HG03045 (cell line): ENCODE data around the gene AP2A1.

Experiments used
- ATAC-seq: cut with Tn5 transposase; IDR thresholded peaks from one replicate; pipeline ENCODE4 v1.9.1; 2021; ENCODE audit warnings: mild to moderate bottlenecking, moderate library complexity; ENCODE audit not compliant: unreplicated experiment

The AP2A1 gene

GRCh38 chr19:49852631-49853126 is 85.9 kb downstream of the AP2A1 start:
- no peak for ATAC-seq

- ATAC-seq = no peak
Measured at GRCh38 chr19:49853852-49854377, 87.1 kb downstream of the AP2A1 start.

- no peak for ATAC-seq
Measured at GRCh38 chr19:49854378-49855263, 87.8 kb downstream of the AP2A1 start.

DNA sequence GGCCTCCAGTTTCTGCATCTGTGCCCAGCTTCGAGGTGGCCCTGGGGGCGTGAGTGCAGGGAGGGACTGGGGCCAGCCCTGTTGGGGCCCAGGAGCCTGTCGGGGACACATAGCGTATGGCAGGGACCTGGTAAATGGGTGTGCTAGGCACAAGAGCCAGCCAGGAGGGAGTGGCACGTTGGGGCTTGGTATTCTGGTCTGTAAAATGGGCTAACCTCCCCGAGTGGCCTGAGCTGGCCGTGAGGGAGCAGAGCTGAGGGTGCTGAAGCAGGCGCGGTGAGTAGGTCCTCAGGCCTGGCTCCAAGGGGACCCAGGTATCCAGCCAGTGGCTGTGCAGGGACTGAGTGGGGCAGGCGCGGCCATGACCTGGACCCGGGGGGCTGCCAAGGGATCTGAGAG is 88.5 kb downstream of the AP2A1 start:
- ATAC-seq = no peak

DNA sequence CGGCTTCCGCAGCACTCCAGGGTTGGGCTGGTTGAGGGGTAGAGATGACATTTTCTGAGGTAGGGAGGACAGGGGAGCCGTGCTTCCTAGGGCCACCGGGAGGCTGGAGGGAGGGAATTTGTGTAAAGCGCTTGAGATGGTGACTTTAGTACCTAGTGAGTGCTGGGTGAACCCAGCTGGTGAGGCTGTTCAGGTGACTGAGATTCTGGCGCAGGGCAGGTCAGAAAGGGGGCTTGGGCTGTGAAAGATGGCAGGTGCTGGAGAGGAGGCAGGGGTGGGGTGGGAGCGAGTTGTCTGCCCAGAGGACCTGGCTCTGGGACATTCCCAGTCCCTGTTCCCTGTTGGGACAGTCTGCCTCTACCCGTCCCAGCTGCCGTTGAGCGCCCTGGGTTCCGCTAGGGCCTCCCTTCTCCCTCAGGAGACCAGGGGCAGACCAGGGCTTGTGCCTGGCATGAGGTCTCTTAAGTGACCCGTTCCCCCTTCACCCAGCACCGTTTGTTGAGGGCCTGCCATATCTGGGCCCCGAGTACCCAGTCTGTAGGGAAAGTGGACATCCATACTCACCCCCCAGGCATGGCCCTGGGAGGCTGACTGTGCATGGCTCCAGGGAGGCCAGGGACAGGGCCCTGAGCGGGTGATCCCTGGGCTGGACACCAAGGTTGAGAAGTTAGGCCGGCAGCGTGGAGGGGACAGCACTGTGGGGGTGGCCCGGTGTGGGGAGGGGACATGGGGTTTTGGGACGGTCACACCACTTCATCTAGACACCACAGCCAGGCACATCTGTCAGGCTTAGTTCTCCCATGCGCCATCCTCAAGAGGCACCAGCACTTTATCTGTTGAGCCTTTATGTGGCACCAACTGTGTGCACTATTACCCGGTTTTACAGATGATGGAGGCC is 89.1 kb downstream of the AP2A1 start:
- no peak for ATAC-seq

GRCh38 chr19:49856574-49857021 is 89.8 kb downstream of the AP2A1 start:
- no peak for ATAC-seq
